IMR-90 (cell line): ENCODE data around the gene DENND2C.

Experiments
- RAD21 ChIP-seq: IDR thresholded peaks from 2 replicates; pipeline ENCODE4 v1.6.1; 2012; ENCODE audit warnings: low read length, improper control_type of control experiment
- RCOR1 ChIP-seq: IDR thresholded peaks from 2 replicates; pipeline ENCODE4 v1.6.1; 2012; ENCODE audit warnings: mild to moderate bottlenecking, low read length, improper control_type of control experiment; ENCODE audit not compliant: insufficient replicate concordance
- RFX5 ChIP-seq: IDR thresholded peaks from 2 replicates; pipeline ENCODE4 v1.8.0; 2012; ENCODE audit warnings: low read depth, mild to moderate bottlenecking, low read length, moderate library complexity
- TF ChIP-seq, protein P1 (sequence below): conservative IDR thresholded peaks from 2 replicates; pipeline ENCODE4 v1.5.1; 2012; ENCODE audit warnings: mild to moderate bottlenecking, low read depth, low read length, improper control_type of control experiment

DNA sequence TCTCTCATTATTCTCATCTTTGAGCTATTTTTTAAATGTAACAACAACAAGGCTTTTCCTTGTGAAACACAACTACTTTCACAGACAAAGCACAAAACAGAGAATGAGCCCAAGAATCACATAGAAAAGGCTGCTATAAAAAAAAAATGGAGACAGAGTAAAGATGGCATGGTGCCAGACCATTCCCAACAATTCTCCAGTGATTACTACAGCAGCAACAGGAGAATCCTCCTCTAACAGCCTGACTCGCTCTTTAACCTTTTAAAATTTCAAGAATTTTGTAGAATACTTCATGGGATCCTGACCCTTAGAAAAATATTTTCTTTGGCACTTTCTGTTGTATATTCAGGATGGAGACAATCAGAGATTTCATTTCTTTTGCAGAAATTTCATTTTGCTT lies 84.6 kb downstream of the DENND2C start:
- TF ChIP-seq, protein P1, sequence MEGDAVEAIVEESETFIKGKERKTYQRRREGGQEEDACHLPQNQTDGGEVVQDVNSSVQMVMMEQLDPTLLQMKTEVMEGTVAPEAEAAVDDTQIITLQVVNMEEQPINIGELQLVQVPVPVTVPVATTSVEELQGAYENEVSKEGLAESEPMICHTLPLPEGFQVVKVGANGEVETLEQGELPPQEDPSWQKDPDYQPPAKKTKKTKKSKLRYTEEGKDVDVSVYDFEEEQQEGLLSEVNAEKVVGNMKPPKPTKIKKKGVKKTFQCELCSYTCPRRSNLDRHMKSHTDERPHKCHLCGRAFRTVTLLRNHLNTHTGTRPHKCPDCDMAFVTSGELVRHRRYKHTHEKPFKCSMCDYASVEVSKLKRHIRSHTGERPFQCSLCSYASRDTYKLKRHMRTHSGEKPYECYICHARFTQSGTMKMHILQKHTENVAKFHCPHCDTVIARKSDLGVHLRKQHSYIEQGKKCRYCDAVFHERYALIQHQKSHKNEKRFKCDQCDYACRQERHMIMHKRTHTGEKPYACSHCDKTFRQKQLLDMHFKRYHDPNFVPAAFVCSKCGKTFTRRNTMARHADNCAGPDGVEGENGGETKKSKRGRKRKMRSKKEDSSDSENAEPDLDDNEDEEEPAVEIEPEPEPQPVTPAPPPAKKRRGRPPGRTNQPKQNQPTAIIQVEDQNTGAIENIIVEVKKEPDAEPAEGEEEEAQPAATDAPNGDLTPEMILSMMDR: no peak
- TF ChIP-seq RAD21 (no peak), RFX5 (no peak), RCOR1 (no peak)
